PFSK-1 (cell line): ENCODE measurements around the gene DBF4B.

ENCODE experiments used
- FOXP2 ChIP-seq: optimal IDR thresholded peaks from 2 replicates; pipeline ENCODE3; 2011; ENCODE audit warnings: borderline replicate concordance, control low read depth, inconsistent platforms; ENCODE audit not compliant: insufficient read depth; ENCODE audit errors: extremely low read length, extremely low read depth
- POLR2AphosphoS5 ChIP-seq: IDR thresholded peaks from 2 replicates; pipeline ENCODE4 v1.6.1; 2012; ENCODE audit warnings: low read depth, mild to moderate bottlenecking, control low read depth, low read length, moderate library complexity
- REST ChIP-seq, 2 experiments: IDR thresholded peaks; 2 replicates each; pipeline versions ENCODE4 v1.6.1 to v1.8.0; 2011 to 2012; ENCODE audit warnings: low read depth in 2 of 2, low read length in 2 of 2, control low read depth in 1 of 2, inconsistent platforms in 1 of 2, mild to moderate bottlenecking in 1 of 2, moderate library complexity in 1 of 2; ENCODE audit not compliant: insufficient read depth in 1 of 2
- SIN3A ChIP-seq: IDR thresholded peaks from 2 replicates; pipeline ENCODE4 v1.6.1; 2012; ENCODE audit warnings: mild to moderate bottlenecking, low read length, moderate library complexity, borderline replicate concordance; ENCODE audit not compliant: insufficient read depth
- TAF1 ChIP-seq: IDR thresholded peaks from 2 replicates; pipeline ENCODE4 v1.6.1; 2012; ENCODE audit warnings: low read length, control low read depth, borderline replicate concordance; ENCODE audit not compliant: insufficient read depth

- no peak for TF ChIP-seq REST (IDR thresholded peaks at IDR 0.05; ENCODE audit: insufficient read depth in 1 of 2, low read depth in 2 of 2, low read length in 2 of 2)
- no peak for TF ChIP-seq TAF1
- TF ChIP-seq POLR2AphosphoS5 = no peak
- TF ChIP-seq SIN3A = no peak
- no peak for TF ChIP-seq FOXP2
These were observed 13.8 kb downstream of the DBF4B start for GRCh38 chr17:44722254-44722653.
